SHP77 treated with DMSO at 0.1 percent for 48 hours (cell line): ENCODE measurements around the gene MAP2K2.
"Not testable (repeated sequence)": the region's sequence is repeated elsewhere in the genome, so short reads cannot be mapped to it uniquely, and the experiment has no call there.

Experiments
- DNase-seq: peaks from one replicate; lab custom pipeline; 2025; lab: John Stamatoyannopoulos, UW

MAP2K2 gene

GRCh38 chr19:4130744-4131438 lies 7.0 kb upstream of the MAP2K2 start:
- DNase-seq: peak; percentile 4

DNA sequence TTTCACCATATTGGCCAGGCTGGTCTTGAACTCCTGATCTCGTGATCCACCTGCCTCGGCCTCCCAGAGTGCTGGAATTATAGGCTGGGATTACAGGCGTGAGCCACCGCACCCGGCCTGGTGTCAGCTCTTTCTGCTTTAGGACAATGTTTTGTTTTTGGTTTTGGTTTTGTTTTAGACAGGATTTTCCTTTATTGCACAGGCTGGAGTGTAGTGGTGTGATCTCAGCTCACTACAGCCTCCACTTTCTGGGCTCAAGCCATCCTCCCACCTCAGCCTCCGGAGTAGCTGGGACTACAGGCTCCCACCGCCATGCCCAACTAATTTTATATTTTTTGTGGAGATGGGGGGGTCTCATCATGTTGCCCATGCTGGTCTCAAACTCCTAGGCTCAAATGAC lies 5.1 kb upstream of the MAP2K2 start:
- DNase-seq: not testable (repeated sequence)

DNA sequence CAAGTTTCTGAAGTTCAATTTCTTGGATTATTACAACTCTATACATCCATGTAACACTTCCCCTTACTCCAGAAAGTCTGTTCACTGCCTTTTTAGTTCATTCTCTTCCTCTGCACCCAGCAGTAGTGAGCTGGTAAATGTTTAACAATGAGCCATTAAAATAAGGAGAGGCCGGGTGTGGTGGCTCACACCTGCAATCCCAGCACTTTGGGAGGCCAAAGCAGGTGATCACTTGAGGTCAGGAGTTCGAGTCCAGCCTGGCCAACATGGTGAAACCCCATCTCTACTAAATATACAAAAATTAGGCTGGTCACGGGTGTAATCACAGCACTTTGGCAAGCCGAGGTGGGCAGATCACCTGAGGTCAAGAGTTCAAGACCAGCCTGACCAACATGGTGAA lies 3.4 kb upstream of the MAP2K2 start:
- not testable (repeated sequence) for DNase-seq

GRCh38 chr19:4124638-4125037 lies 716 bp upstream of the MAP2K2 start:
- no peak for DNase-seq

- no peak for DNase-seq
These were observed 1.4 kb downstream of the MAP2K2 start for GRCh38 chr19:4122480-4122879.

DNA sequence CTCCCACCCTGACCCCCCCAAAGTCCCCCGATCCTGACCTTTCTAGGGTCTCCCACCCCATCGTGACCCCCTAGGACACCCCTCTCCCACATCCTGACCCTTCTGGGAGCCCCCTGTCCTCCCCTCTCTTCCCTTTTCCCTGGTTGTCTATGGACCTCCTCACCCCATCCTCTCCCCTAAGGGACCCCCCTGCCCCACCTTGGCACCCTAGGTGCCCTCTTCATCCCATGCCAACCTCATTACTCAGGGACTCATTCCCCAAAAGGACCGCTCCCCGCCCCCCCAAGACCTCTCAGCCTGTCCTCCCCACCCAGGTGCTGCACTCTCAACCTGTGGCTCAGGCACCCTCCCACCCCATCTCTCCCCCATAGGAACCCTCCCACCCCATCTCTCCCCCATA lies 2.1 kb downstream of the MAP2K2 start:
- DNase-seq: no peak

DNA sequence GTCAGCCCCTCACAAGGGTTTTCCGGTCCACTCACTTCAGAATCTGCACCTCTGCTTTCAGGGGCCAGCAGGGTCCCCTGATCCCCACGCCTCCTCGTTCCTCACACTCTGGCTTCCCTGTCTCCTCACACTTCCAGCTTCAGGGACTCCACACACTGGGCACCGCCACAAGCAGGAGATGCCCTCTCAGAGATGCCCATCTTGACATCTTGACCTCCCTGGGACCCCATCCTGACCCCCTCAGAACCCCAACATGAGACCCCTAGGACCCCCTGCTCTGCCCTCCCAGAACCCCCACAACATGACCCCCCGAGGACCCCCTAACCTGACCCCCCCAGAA lies 2.7 kb downstream of the MAP2K2 start:
- DNase-seq: no peak

DNA sequence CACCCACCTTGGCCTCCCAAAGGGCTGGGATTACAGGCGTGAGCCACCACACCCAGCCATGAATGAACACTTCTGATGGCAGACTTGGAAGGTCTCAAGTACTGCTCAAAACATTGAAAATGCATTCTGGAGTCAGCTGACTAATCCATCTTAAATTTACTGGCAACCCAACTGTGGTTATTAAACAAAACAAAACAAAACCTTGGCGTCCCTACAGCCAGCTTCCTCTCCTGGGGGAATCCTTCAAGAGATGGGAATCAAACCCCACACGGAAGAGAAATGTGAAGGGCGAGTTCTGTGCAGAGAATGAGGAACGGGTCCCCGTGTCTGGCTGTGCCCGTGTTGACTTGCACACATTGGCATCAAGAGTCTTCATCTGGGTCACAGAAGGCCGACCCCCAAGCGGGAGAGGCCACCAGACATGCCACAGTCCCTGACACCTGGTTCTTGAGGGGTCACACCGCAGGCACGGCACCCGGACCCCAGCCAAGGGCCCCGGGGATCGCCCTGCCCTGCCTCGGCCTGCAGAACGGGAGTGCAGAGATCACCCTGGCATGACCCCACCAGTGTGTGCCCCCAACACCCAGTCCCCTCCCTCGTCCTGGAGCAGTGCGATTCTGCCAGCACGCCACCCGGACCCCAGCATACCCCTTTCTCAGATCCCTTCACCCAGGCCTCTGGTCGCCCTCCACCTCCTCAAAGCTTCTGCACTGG lies 3.2 kb downstream of the MAP2K2 start:
- no peak for DNase-seq

GRCh38 chr19:4119763-4120162 lies 4.2 kb downstream of the MAP2K2 start:
- DNase-seq: no peak

DNA sequence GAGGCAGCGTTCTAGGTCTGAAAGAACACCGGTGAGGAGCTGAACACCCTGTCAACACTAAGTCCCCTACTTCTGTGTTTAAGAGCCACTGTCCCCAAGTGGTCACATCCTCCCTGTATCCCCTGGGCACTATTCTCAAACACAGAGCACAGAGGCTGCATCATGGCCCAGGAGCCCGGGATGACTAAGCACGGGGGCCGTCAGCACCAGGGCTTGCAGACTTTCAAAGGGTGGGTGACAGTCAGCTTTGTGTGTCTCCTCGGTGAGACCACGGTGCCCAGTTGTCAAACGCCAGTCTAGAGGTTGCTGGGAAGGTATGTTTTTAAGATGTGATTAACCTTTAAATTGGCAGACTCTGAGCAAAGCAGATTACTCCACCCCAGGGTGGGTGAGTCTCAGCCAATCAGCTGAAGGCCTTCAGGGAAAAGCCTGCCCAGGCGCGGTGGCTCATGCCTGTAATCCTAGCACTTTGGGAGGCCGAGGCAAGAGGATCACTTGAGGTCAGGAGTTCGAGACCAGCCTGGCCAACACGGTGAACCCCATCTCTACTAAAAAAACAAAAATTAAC lies 8.0 kb downstream of the MAP2K2 start:
- no peak for DNase-seq

DNA sequence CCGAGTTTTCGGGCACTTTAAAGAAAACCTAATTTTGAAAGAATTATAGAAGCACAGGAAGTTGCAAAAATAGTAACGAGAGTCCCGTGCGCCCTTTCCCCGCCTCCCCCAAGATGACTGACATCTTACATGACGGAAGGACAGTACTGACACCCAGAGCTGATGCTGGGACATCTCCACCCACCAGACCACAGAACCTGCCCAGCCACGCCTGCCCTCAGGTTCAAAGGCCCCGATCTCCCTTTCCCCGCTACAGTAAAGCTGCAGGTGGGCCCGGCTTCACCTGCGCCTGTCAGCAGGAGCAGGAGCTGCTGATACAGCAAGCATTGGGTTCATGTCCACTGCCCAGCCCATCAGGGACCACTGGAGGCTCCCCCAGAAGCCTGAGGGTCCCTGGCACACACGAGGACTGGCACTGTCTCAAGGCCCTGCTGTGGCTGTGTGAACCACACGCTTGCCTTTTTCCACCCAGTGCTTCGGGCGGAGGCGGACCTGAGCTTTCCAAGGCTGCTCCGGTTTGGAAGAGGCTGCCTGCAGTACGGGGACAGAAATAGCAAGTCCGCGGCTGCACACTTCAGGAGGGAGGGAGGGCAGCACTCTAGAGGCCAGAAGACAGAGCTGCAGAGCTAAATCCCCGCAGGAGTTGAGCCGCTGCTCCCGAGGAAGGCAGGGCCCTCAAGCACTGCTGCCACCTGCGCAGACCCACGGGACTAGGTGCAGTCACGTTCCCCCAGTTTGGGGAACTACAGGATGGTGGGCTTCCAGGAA lies 8.7 kb downstream of the MAP2K2 start:
- no peak for DNase-seq

DNA sequence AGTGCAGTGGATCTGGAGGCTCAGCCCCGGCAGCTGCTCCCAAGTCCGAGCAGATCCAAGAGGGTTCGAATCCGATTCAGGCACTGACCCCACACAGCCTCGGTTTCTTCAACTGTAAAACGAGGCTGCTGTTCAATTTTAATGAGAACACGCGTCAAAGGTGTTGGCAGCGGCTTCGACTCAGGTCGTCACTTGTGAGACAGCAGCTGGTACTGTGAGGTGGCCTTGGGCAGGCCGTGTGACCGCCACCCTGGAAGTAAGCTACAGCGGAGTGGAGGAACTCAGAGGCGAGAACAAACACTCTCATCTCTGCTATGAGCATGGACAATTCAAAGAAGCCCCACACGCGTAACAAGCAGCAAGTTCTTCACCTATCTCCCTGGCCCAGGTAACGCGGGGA lies 9.7 kb downstream of the MAP2K2 start:
- DNase-seq: no peak

DNA sequence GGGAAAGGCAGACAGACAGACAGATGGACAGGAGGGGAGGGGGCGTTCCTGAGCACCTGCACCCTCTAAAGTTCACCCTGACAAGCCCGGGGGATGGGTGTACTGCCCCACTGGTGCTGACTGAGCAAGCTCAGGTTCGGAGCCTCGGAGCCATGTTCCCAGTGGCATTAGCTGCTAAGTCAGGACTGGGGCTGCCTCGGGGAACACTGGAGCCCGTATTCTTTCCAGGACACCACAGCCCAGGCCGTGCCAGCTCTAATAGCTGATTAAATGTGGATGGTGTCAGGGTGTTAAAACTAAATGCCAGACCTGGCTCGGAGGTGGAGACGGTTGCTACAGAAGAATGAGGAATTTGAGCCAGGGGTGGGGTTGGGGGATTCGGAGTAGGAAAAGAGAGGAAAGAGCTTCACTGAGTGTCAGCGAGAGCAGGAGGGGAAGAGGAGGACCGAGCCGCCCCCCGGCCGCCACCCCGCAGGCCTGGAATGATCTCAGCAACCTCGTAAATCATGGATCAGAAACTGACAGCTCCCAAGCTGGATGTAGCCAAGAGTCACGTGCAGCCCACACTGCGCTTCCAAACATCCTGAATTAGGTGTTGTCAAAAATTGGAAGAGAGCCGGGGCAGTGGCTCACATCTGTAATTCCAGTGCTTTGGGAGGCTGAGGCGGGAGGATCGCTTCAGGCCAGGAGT lies 10.4 kb downstream of the MAP2K2 start:
- DNase-seq: no peak

GRCh38 chr19:4112367-4112766 lies 11.6 kb downstream of the MAP2K2 start:
- no peak for DNase-seq

GRCh38 chr19:4109626-4109945 lies 14.3 kb downstream of the MAP2K2 start:
- DNase-seq: no peak

DNA sequence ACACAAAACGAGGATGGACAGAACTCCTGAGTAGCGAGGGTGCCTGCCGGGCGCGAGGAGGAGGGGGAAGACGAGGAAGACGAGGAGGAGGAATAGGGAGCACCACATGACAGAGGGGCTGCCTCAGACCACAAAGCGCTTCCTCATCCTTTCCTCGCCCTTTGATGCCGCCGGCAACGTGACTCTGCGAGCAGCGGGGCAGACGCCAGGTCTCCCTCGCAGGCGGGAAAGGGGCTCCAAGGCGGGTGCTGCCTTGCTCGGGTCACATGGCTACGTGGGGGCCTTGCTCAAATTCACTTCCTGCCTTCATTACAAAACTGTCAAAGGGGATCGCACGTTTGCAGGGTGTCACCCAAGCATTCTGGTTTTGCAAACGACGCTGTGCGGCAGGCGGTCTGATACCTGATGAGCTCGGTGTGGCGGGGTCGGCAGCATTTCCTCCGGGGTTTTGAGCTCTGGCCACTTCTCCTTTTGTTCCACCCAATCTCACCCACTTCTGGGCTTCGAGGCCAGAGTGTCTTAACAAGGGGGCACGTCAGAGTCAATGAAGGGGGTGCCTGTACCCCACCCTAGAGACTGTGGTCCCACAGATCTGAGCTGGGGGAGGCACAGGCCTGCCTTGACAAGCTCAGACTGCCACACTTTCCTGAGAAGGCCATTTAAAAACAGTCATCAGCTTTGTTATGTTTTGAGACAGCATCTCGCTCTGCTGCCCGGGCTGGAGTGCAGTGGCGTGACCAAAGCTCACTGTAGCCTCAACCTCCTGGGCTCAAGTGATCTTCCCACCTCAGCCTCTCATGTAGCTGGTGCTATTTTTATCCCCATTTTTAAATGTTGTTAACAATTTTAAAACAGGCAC lies 14.9 kb downstream of the MAP2K2 start:
- DNase-seq: no peak

DNA sequence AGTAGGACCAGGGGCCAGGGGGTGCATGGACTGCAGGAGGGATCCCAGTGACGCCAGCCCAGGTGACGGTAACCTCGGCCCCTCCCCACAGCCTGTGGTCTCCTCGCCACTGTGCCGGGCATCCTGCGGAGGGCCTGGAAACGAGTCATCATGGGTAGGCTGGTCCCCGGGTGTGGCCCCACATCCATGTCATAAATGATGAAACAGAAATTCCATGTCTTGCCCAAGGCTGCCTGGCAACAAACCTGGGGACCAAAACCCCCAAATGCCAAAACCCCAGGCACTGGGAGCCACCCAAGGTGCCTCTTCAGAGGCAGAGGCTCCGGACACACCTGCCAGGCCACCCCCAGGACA lies 20.9 kb downstream of the MAP2K2 start:
- DNase-seq: no peak

DNA sequence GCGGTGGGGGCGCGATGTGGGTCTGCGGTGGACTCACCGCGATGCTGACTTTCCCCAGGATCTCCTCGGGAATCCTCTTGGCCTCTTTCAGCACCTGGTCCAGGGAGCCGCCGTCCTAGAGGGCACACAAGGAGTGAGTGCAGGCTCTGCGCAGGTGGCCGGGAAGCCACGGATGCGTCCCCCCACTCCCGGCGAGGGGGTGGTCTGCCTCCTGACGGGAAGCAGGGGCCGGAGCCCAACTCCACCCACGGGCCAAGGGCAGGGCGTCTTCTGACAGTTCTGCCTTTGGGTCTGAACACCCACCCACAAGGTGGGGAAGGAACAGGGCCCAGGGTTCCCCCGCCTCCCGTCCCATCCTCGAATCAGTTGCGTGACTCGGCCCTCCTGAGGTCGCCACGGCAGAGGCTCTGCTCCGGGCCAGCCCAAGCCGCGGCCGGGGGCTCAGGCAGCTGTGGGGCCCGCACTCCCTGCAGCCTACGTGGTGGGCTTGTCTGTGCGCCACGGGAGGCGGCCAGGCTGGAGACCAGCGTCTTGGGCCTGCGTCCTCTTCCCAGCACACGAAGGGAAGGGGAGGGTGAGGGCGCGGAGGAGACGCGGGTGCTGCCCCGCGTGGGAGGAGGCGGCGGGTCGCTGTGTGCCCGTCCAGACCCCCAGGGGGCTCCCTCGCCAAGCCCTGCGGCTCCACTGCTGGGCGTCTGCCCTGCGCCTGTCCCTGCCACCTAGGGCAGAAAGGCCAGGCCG lies 21.4 kb downstream of the MAP2K2 start:
- no peak for DNase-seq

DNA sequence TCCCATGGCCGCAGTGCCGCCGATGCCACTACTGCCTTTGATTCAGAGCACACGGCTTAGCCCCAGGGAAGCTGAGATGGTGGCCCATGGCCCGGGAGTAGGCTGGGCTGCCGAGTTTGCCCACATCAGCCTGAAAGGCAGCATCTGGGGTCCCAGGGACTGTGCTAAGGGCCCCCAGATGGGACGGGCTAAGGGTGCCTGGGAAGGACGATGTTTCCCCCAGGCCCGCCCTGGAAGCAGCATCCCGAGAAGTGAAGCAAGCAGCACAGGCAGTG lies 22.5 kb downstream of the MAP2K2 start:
- no peak for DNase-seq

GRCh38 chr19:4100647-4101495 lies 23.1 kb downstream of the MAP2K2 start:
- no peak for DNase-seq
